ENCODE measurements around the gene LIN7B.
"Not testable (repeated sequence)": the region's sequence is repeated elsewhere in the genome, so short reads cannot be mapped to it uniquely, and the experiment has no call there.

The LIN7B gene

GRCh38 chr19:49113762-49114629 lies at the start of gene LIN7B:
Gene LIN7B (plus strand): TSS chr19:49114370. CDS start chr19:49114405, 35 bp downstream.
- Mint-ChIP-seq H3K4me3 (peak within 1 kb of the TSS; percentile 87), H3K9me3 (no peaks in the 10 kb centered on the region), H3K27me3 (no peaks in the 10 kb centered on the region), H3K4me1 (peaks cover 40% of the 10 kb centered on the region), H3K27ac (peak within 1 kb of the TSS; percentile 48), H3K36me3 (peaks cover under 1% of the 10 kb centered on the region)

GRCh38 chr19:49064768-49065611 lies 49.2 kb upstream of the LIN7B start, which contains the start of gene NTF4:
Gene NTF4 (minus strand): TSS chr19:49064818. CDS start chr19:49061997, 2,821 bp downstream.
- H3K27ac Mint-ChIP-seq: no peak within 1 kb of the TSS
- peaks cover 4% of the 10 kb centered on the region for H3K36me3 Mint-ChIP-seq
- no peaks in the 10 kb centered on the region for H3K9me3 Mint-ChIP-seq
- no peaks in the 10 kb centered on the region for H3K4me1 Mint-ChIP-seq
- H3K27me3 Mint-ChIP-seq: peaks cover 25% of the 10 kb centered on the region
- H3K4me3 Mint-ChIP-seq: no peak within 1 kb of the TSS

GRCh38 chr19:49065905-49066512 lies 48.2 kb upstream of the LIN7B start:
- Mint-ChIP-seq H3K27ac (no peak overlapping the region), H3K4me3 (peak overlapping the region; percentile 7), H3K4me1 (no peaks in the 10 kb centered on the region), H3K9me3 (no peaks in the 10 kb centered on the region), H3K36me3 (peaks cover 8% of the 10 kb centered on the region), H3K27me3 (peaks cover 25% of the 10 kb centered on the region)

GRCh38 chr19:49067554-49067953 lies 46.6 kb upstream of the LIN7B start:
- peaks cover 26% of the 10 kb centered on the region for H3K27me3 Mint-ChIP-seq
- no peak overlapping the region for H3K4me3 Mint-ChIP-seq
- no peak overlapping the region for H3K27ac Mint-ChIP-seq
- peaks cover under 1% of the 10 kb centered on the region for H3K4me1 Mint-ChIP-seq
- H3K36me3 Mint-ChIP-seq: peaks cover 8% of the 10 kb centered on the region
- H3K9me3 Mint-ChIP-seq: no peaks in the 10 kb centered on the region

GRCh38 chr19:49069026-49069425 lies 45.1 kb upstream of the LIN7B start:
- no peak overlapping the region for H3K27ac Mint-ChIP-seq
- peaks cover 39% of the 10 kb centered on the region for H3K27me3 Mint-ChIP-seq
- peaks cover 11% of the 10 kb centered on the region for H3K4me1 Mint-ChIP-seq
- no peak overlapping the region for H3K4me3 Mint-ChIP-seq
- peaks cover 10% of the 10 kb centered on the region for H3K36me3 Mint-ChIP-seq
- H3K9me3 Mint-ChIP-seq: no peaks in the 10 kb centered on the region

- no peaks in the 10 kb centered on the region for H3K9me3 Mint-ChIP-seq
- peaks cover 11% of the 10 kb centered on the region for H3K4me1 Mint-ChIP-seq
- peaks cover 10% of the 10 kb centered on the region for H3K36me3 Mint-ChIP-seq
- peaks cover 43% of the 10 kb centered on the region for H3K27me3 Mint-ChIP-seq
- no peak overlapping the region for H3K27ac Mint-ChIP-seq
- no peak overlapping the region for H3K4me3 Mint-ChIP-seq
These were observed 43.8 kb upstream of the LIN7B start for GRCh38 chr19:49070416-49070815.

GRCh38 chr19:49071860-49072547 lies 42.2 kb upstream of the LIN7B start:
- H3K36me3 Mint-ChIP-seq: peaks cover 10% of the 10 kb centered on the region
- H3K4me1 Mint-ChIP-seq: peaks cover 11% of the 10 kb centered on the region
- H3K9me3 Mint-ChIP-seq: no peaks in the 10 kb centered on the region
- H3K27me3 Mint-ChIP-seq: peaks cover 41% of the 10 kb centered on the region
- no peak overlapping the region for H3K4me3 Mint-ChIP-seq
- H3K27ac Mint-ChIP-seq: no peak overlapping the region

GRCh38 chr19:49073514-49074378 lies 40.4 kb upstream of the LIN7B start:
- peak overlapping the region; percentile 49 for H3K27ac Mint-ChIP-seq
- H3K27me3 Mint-ChIP-seq: peaks cover 41% of the 10 kb centered on the region
- peaks cover 11% of the 10 kb centered on the region for H3K4me1 Mint-ChIP-seq
- peaks cover 10% of the 10 kb centered on the region for H3K36me3 Mint-ChIP-seq
- H3K4me3 Mint-ChIP-seq: peak overlapping the region; percentile 79
- no peaks in the 10 kb centered on the region for H3K9me3 Mint-ChIP-seq

- H3K4me3 Mint-ChIP-seq, H3K27ac Mint-ChIP-seq, H3K9me3 Mint-ChIP-seq, H3K36me3 Mint-ChIP-seq: not testable (repeated sequence)
- Mint-ChIP-seq H3K4me1 (peaks cover 11% of the 10 kb centered on the region), H3K27me3 (peaks cover 32% of the 10 kb centered on the region)
These were observed 39.3 kb upstream of the LIN7B start for GRCh38 chr19:49074869-49075268.

- H3K27ac Mint-ChIP-seq: no peak overlapping the region
- no peak overlapping the region for H3K4me3 Mint-ChIP-seq
- no peaks in the 10 kb centered on the region for H3K36me3 Mint-ChIP-seq
- H3K9me3 Mint-ChIP-seq: no peaks in the 10 kb centered on the region
- peaks cover 8% of the 10 kb centered on the region for H3K4me1 Mint-ChIP-seq
- H3K27me3 Mint-ChIP-seq: peaks cover 7% of the 10 kb centered on the region
These were observed 33.8 kb upstream of the LIN7B start for GRCh38 chr19:49080392-49080791.

- Mint-ChIP-seq H3K4me3 (no peak overlapping the region), H3K9me3 (no peaks in the 10 kb centered on the region), H3K36me3 (peaks cover 4% of the 10 kb centered on the region), H3K27ac (no peak overlapping the region), H3K27me3 (peaks cover 1% of the 10 kb centered on the region), H3K4me1 (peaks cover 9% of the 10 kb centered on the region)
These were observed 32.9 kb upstream of the LIN7B start for GRCh38 chr19:49081273-49081672.

- Mint-ChIP-seq H3K4me1 (peaks cover 30% of the 10 kb centered on the region), H3K27me3 (no peaks in the 10 kb centered on the region), H3K36me3 (peaks cover 10% of the 10 kb centered on the region), H3K27ac (peak overlapping the region; percentile 96), H3K9me3 (no peaks in the 10 kb centered on the region), H3K4me3 (peak overlapping the region; percentile 98)
These were observed 29.8 kb upstream of the LIN7B start for GRCh38 chr19:49084206-49085019.

- Mint-ChIP-seq H3K27ac (peak within 1 kb of the TSS; percentile 96), H3K4me3 (peak within 1 kb of the TSS; percentile 98), H3K27me3 (no peaks in the 10 kb centered on the region), H3K9me3 (no peaks in the 10 kb centered on the region), H3K36me3 (peaks cover 11% of the 10 kb centered on the region), H3K4me1 (peaks cover 35% of the 10 kb centered on the region)
These were observed 28.9 kb upstream of the LIN7B start, which contains the start of gene SNRNP70 for GRCh38 chr19:49085020-49085867. Gene SNRNP70 (plus strand): TSS chr19:49085451. CDS start chr19:49086415, 964 bp downstream.

All from activated naive CD4-positive, alpha-beta T cell treated with anti-CD3 and anti-CD28 coated beads, Interleukin-2, amount 50 U/mL, for 24 hours (primary cell).